GM12801 (cell line): ENCODE results near the gene SH3BP5.

Source experiments
- CTCF ChIP-seq: IDR thresholded peaks from one replicate; pipeline ENCODE4 v1.5.1; 2011; ENCODE audit warnings: control low read depth; ENCODE audit not compliant: insufficient read length; ENCODE audit errors: extremely low read depth

SH3BP5 gene

GRCh38 chr3:15318661-15319060, 13.7 kb downstream of the SH3BP5 start:
- TF ChIP-seq CTCF: no peak

DNA sequence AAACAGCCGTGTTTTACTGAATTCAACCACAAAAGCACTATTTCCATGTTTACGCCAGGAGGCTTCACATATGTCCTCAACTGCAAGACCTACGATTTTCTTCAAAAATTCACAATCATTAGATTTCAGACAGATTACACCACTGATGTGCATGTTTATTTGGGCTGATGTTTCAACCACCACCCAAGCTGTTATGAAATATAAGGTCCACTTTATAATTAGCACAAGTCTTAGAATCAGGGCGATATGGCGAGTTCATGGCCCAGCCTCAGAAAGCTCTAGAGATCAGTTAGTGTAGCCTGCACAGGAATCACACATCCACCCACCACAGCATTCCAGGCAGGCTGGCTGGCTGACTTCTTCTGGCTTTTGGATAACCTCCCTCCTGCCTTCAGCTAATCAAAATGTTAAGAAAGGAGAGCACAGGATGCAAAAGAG, 15.4 kb downstream of the SH3BP5 start:
- TF ChIP-seq CTCF: no peak

GRCh38 chr3:15315003-15315402, 17.4 kb downstream of the SH3BP5 start:
- TF ChIP-seq CTCF: no peak

- no peak for TF ChIP-seq CTCF
Observed at GRCh38 chr3:15314276-15314675, 18.1 kb downstream of the SH3BP5 start.

DNA sequence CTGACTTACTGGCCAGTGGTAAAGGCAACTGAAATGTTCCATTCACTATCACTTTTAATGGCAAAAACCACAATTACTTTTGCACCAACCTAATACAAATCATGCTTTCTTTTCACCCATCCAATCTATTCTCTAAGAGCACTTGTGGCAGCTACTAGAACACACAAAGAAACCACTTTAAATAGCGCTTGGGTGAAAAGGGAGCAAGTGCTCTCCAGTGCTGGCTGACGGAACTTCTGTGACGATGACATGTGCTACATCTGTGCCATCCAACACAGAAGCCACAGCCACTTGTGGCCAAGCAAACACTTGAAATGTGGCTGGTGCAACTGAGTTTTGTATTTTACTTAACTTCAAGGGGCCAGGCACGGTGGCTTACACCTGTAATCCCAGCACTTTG, 18.9 kb downstream of the SH3BP5 start:
- no peak for TF ChIP-seq CTCF

DNA sequence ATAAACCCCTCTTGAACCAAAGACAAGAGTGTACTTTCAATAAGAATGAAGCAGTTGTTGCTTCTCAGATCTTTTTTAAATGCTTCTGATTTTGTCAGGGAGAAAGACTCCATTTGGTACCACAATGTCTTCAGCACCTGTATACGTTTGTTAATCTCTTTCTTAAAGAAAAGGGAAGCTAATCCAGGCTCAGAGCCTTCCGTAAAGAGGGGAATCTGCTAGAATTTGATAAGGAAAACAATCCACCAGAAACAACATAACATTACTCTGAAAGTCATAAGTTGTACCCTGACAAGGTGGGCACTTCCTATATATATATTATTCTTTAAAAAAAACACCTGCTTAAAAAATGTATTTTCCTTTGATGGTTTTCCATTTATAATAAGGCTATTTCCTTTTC, 19.8 kb downstream of the SH3BP5 start:
- TF ChIP-seq CTCF: no peak

- TF ChIP-seq CTCF: no peak
Observed at GRCh38 chr3:15310491-15311370, 21.7 kb downstream of the SH3BP5 start.
